Hepatocyte (in vitro differentiated cells): ENCODE results near the gene SMIM26. TPM values are rescaled to one million over a fixed set of nuclear protein-coding genes. Genes with fewer than 3 reads are reported as not detected.

Experiments
- DNase-seq: peaks from one replicate; pipeline ENCODE4 v3.0.0-alpha.2; 2016; ENCODE audit warnings: low spot score
- H2AFZ ChIP-seq: fragments of 200-600 bp; sonication (generic); 2 replicates; pipeline ENCODE4 v1.6.0; 2016; ENCODE audit warnings: antibody characterized with exemption, mild to moderate bottlenecking
- H3K27ac ChIP-seq: fragments of 200-600 bp; sonication (generic); 2 replicates; pipeline ENCODE4 v1.5.1; 2016; ENCODE audit warnings: mild to moderate bottlenecking
- H3K27me3 ChIP-seq: fragments of 200-600 bp; sonication (generic); 2 replicates; pipeline ENCODE4 v1.6.1; 2016
- H3K36me3 ChIP-seq: fragments of 200-600 bp; sonication (generic); replicated peaks from 2 replicates; pipeline ENCODE4 v1.5.1; 2016; ENCODE audit warnings: low read depth; ENCODE audit not compliant: insufficient read depth
- H3K4me1 ChIP-seq: fragments of 200-600 bp; sonication (generic); 2 replicates; pipeline ENCODE4 v1.5.1; 2016; ENCODE audit warnings: mild to moderate bottlenecking, moderate library complexity; ENCODE audit not compliant: insufficient read depth
- H3K4me2 ChIP-seq: fragments of 200-600 bp; sonication (generic); 2 replicates; pipeline ENCODE4 v1.6.0; 2016
- H3K4me3 ChIP-seq: fragments of 200-600 bp; sonication (generic); 2 replicates; pipeline ENCODE4 v1.5.1; 2016; ENCODE audit warnings: mild to moderate bottlenecking
- H3K79me2 ChIP-seq: fragments of 200-600 bp; sonication (generic); 2 replicates; pipeline ENCODE4 v1.6.0; 2017; ENCODE audit warnings: mild to moderate bottlenecking
- H3K9me2 ChIP-seq: fragments of 200-600 bp; sonication (generic); replicated peaks from 2 replicates; pipeline ENCODE4 v1.6.0; 2017; ENCODE audit warnings: mild to moderate bottlenecking; ENCODE audit not compliant: insufficient read depth
- H3K9me3 ChIP-seq: fragments of 200-600 bp; sonication (generic); 2 replicates; pipeline ENCODE4 v1.5.1; 2016; ENCODE audit warnings: low read depth, mild to moderate bottlenecking
- H4K20me1 ChIP-seq: fragments of 200-600 bp; sonication (generic); 2 replicates; pipeline ENCODE4 v1.6.0; 2016; ENCODE audit warnings: mild to moderate bottlenecking; ENCODE audit not compliant: insufficient read depth, poor library complexity, severe bottlenecking
- CTCF ChIP-seq: fragments of 200-600 bp; sonication (generic); IDR thresholded peaks from 2 replicates; pipeline ENCODE4 v1.5.1; 2016; ENCODE audit warnings: antibody characterized with exemption, mild to moderate bottlenecking; ENCODE audit not compliant: poor library complexity
- EZH2 ChIP-seq: fragments of 200-600 bp; sonication (generic); IDR thresholded peaks from 2 replicates; pipeline ENCODE4 v1.6.1; 2016; ENCODE audit warnings: antibody characterized with exemption, mild to moderate bottlenecking, borderline replicate concordance
- EZH2phosphoT487 ChIP-seq: fragments of 200-600 bp; sonication (generic); IDR thresholded peaks from one replicate; pipeline ENCODE4 v1.6.1; 2018; ENCODE audit warnings: antibody characterized with exemption, mild to moderate bottlenecking, low read depth, moderate library complexity; ENCODE audit not compliant: unreplicated experiment, severe bottlenecking
- WGBS: methylation state at CpG from one replicate; pipeline ENCODE4 v1.1.6; 2016; ENCODE audit warnings: low lambda C conversion rate; ENCODE audit errors: missing lambda C conversion rate; 5-methylcytosine and 5-hydroxymethylcytosine counted together
- polyA plus RNA-seq: library from polyadenylated mRNA; unstranded; fragments of >200 nt; fragmentation: Nextera tagmentation; extraction: Ambion mirVana; gene quantifications from 2 replicates; pipeline ENCODE4 v1.2.1, GENCODE V29; 2016
- total RNA-seq: library from RNA; depleted of rRNA; stranded (reverse); fragments of >200 nt; gene quantifications from 2 replicates; pipeline ENCODE4 v1.2.3, GENCODE V29; 2014

SMIM26 gene
- total and polyA plus RNA-seq, 2 experiments from 2014 or later: 131 to 144 TPM

GRCh38 chr20:18611492-18611891 lies 44.3 kb downstream of the SMIM26 start:
- Histone ChIP-seq H3K79me2 (no peaks in the 10 kb centered on the region), H2AFZ (no peak overlapping the region), H4K20me1 (no peaks in the 10 kb centered on the region), H3K36me3 (no peaks in the 10 kb centered on the region), H3K4me2 (no peak overlapping the region), H3K27ac (no peak overlapping the region), H3K4me1 (no peaks in the 10 kb centered on the region), H3K9me3 (no peaks in the 10 kb centered on the region), H3K4me3 (no peak overlapping the region), H3K9me2 (no peaks in the 10 kb centered on the region), H3K27me3 (no peaks in the 10 kb centered on the region)
- TF ChIP-seq EZH2: no peak
- no peak for TF ChIP-seq CTCF
- no peak for TF ChIP-seq EZH2phosphoT487
- WGBS: 89% methylated on average over 8 of the region's 8 CpGs
- DNase-seq: no peak

GRCh38 chr20:18613553-18613952 lies 46.3 kb downstream of the SMIM26 start:
- H3K27ac ChIP-seq: no peak overlapping the region
- no peaks in the 10 kb centered on the region for H4K20me1 ChIP-seq
- H2AFZ ChIP-seq: no peak overlapping the region
- no peaks in the 10 kb centered on the region for H3K4me1 ChIP-seq
- no peak for DNase-seq
- no peaks in the 10 kb centered on the region for H3K36me3 ChIP-seq
- no peaks in the 10 kb centered on the region for H3K9me3 ChIP-seq
- H3K4me3 ChIP-seq: no peak overlapping the region
- TF ChIP-seq EZH2: no peak
- no peak for TF ChIP-seq CTCF
- no peak for TF ChIP-seq EZH2phosphoT487
- no peaks in the 10 kb centered on the region for H3K27me3 ChIP-seq
- no peaks in the 10 kb centered on the region for H3K79me2 ChIP-seq
- no peak overlapping the region for H3K4me2 ChIP-seq
- no peaks in the 10 kb centered on the region for H3K9me2 ChIP-seq
- 89% methylated on average over 2 of the region's 2 CpGs for WGBS

- H3K27ac ChIP-seq: no peak overlapping the region
- H3K36me3 ChIP-seq: no peaks in the 10 kb centered on the region
- no peaks in the 10 kb centered on the region for H3K4me1 ChIP-seq
- no peak overlapping the region for H2AFZ ChIP-seq
- H3K9me2 ChIP-seq: no peaks in the 10 kb centered on the region
- WGBS: 98% methylated on average over 5 of the region's 5 CpGs
- no peak for DNase-seq
- H3K27me3 ChIP-seq: no peaks in the 10 kb centered on the region
- H3K79me2 ChIP-seq: no peaks in the 10 kb centered on the region
- TF ChIP-seq EZH2 (no peak), CTCF (no peak), EZH2phosphoT487 (no peak)
- no peaks in the 10 kb centered on the region for H4K20me1 ChIP-seq
- no peak overlapping the region for H3K4me2 ChIP-seq
- no peaks in the 10 kb centered on the region for H3K9me3 ChIP-seq
- no peak overlapping the region for H3K4me3 ChIP-seq
These were observed 47.0 kb downstream of the SMIM26 start for GRCh38 chr20:18614244-18614643.
